ENCODE measurements around the gene GLT6D1.
"Not testable (repeated sequence)": the region's sequence is repeated elsewhere in the genome, so short reads cannot be mapped to it uniquely, and the experiment has no call there.

Gene GLT6D1

GRCh38 chr9:135641047-135641446 is 1.7 kb upstream of the GLT6D1 start:
- no peaks in the 10 kb centered on the region for H3K36me3 ChIP-seq (replicated peaks in 1 of 2; ENCODE audit: control insufficient read depth in 2 of 2, insufficient read depth in 2 of 2, low read length in 2 of 2)
- H3K27ac ChIP-seq (replicated peaks; ENCODE audit: low read length): no peak overlapping the region
- no peaks in the 10 kb centered on the region for H3K4me1 ChIP-seq (ENCODE audit: control insufficient read depth in 2 of 2, insufficient read depth in 1 of 2, low read depth in 1 of 2, low read length in 2 of 2)
- H3K4ac ChIP-seq (ENCODE audit: low read length): no peak overlapping the region
- H3K23ac ChIP-seq (ENCODE audit: low read depth, low read length, poor library complexity): no peak overlapping the region
- no peak overlapping the region for H4K8ac ChIP-seq (ENCODE audit: low read depth, low read length)
- H3K27me3 ChIP-seq (ENCODE audit: control insufficient read depth in 3 of 3, insufficient read depth in 3 of 3, low read depth in 1 of 3, low read length in 3 of 3): no peaks in the 10 kb centered on the region
- no peak overlapping the region for H3K14ac ChIP-seq (ENCODE audit: low read length)
- no CpG with 5 or more reads among the region's 7 CpGs for WGBS, 2 donors (ENCODE audit: extremely low coverage in 2 of 2, insufficient read length in 2 of 2, insufficient replicate concordance in 1 of 2)
- H3K9me3 ChIP-seq (replicated peaks in 1 of 2; ENCODE audit: control insufficient read depth in 2 of 2, insufficient read depth in 1 of 2, low read depth in 1 of 2, low read length in 2 of 2): peaks cover 12 to 15% of the 10 kb centered on the region in 2 donors
- H2AK5ac ChIP-seq (ENCODE audit: low read depth, low read length): no peak overlapping the region
- H3K4me3 ChIP-seq (ENCODE audit: low read length in 2 of 2): no peak overlapping the region
- H2BK5ac ChIP-seq (ENCODE audit: low read length): no peak overlapping the region
- no peak overlapping the region for H2AFZ ChIP-seq (ENCODE audit: low read length)
- H3K4me2 ChIP-seq (ENCODE audit: insufficient read depth, low read length, poor library complexity, severe bottlenecking): no peak overlapping the region
- H3K18ac ChIP-seq (ENCODE audit: low read length): no peak overlapping the region
- no peak overlapping the region for H2BK120ac ChIP-seq (ENCODE audit: low read depth, low read length)
- H4K91ac ChIP-seq (ENCODE audit: low read depth, low read length, poor library complexity): no peak overlapping the region
- no peak for DNase-seq (ENCODE audit: low spot score)
- no peak overlapping the region for H2BK15ac ChIP-seq (ENCODE audit: low read length)
- H3K9ac ChIP-seq (ENCODE audit: low read depth, low read length, poor library complexity): no peak overlapping the region
- no peak overlapping the region for H2BK12ac ChIP-seq (ENCODE audit: low read length)
- H3K79me1 ChIP-seq (ENCODE audit: low read depth, low read length): no peaks in the 10 kb centered on the region

GRCh38 chr9:135636930-135637530 is 2.3 kb downstream of the GLT6D1 start:
- not testable (repeated sequence) for H4K8ac ChIP-seq (ENCODE audit: low read depth, low read length); H3K4me1 ChIP-seq (ENCODE audit: control insufficient read depth in 2 of 2, insufficient read depth in 1 of 2, low read depth in 1 of 2, low read length in 2 of 2); H2BK12ac ChIP-seq (ENCODE audit: low read length); DNase-seq (ENCODE audit: low spot score); H2AK5ac ChIP-seq (ENCODE audit: low read depth, low read length); H3K4me2 ChIP-seq (ENCODE audit: insufficient read depth, low read length, poor library complexity, severe bottlenecking); H2AFZ ChIP-seq (ENCODE audit: low read length); H3K9me3 ChIP-seq (replicated peaks in 1 of 2; ENCODE audit: control insufficient read depth in 2 of 2, insufficient read depth in 1 of 2, low read depth in 1 of 2, low read length in 2 of 2); H3K4me3 ChIP-seq (ENCODE audit: low read length in 2 of 2); H2BK15ac ChIP-seq (ENCODE audit: low read length); H3K27ac ChIP-seq (replicated peaks; ENCODE audit: low read length); H2BK5ac ChIP-seq (ENCODE audit: low read length); H2BK120ac ChIP-seq (ENCODE audit: low read depth, low read length); H3K9ac ChIP-seq (ENCODE audit: low read depth, low read length, poor library complexity); H3K18ac ChIP-seq (ENCODE audit: low read length); H4K91ac ChIP-seq (ENCODE audit: low read depth, low read length, poor library complexity); H3K27me3 ChIP-seq (ENCODE audit: control insufficient read depth in 3 of 3, insufficient read depth in 3 of 3, low read depth in 1 of 3, low read length in 3 of 3); H3K79me1 ChIP-seq (ENCODE audit: low read depth, low read length); H3K23ac ChIP-seq (ENCODE audit: low read depth, low read length, poor library complexity); H3K4ac ChIP-seq (ENCODE audit: low read length); H3K14ac ChIP-seq (ENCODE audit: low read length); H3K36me3 ChIP-seq (replicated peaks in 1 of 2; ENCODE audit: control insufficient read depth in 2 of 2, insufficient read depth in 2 of 2, low read length in 2 of 2)
- no CpG with 5 or more reads among the region's 7 CpGs for WGBS, 2 donors (ENCODE audit: extremely low coverage in 2 of 2, insufficient read length in 2 of 2, insufficient replicate concordance in 1 of 2)

- H3K4me1 ChIP-seq (ENCODE audit: control insufficient read depth in 2 of 2, insufficient read depth in 1 of 2, low read depth in 1 of 2, low read length in 2 of 2): no peaks in the 10 kb centered on the region
- no peak overlapping the region for H2AFZ ChIP-seq (ENCODE audit: low read length)
- H3K27me3 ChIP-seq (ENCODE audit: control insufficient read depth in 3 of 3, insufficient read depth in 3 of 3, low read depth in 1 of 3, low read length in 3 of 3): no peaks in the 10 kb centered on the region
- no peaks in the 10 kb centered on the region for H3K36me3 ChIP-seq (replicated peaks in 1 of 2; ENCODE audit: control insufficient read depth in 2 of 2, insufficient read depth in 2 of 2, low read length in 2 of 2)
- H4K91ac ChIP-seq (ENCODE audit: low read depth, low read length, poor library complexity): no peak overlapping the region
- no peak overlapping the region for H3K23ac ChIP-seq (ENCODE audit: low read depth, low read length, poor library complexity)
- H4K8ac ChIP-seq (ENCODE audit: low read depth, low read length): peak overlapping the region; percentile 48
- no peak overlapping the region for H3K4ac ChIP-seq (ENCODE audit: low read length)
- H3K9ac ChIP-seq (ENCODE audit: low read depth, low read length, poor library complexity): peak overlapping the region; percentile 50
- H3K9me3 ChIP-seq (replicated peaks in 1 of 2; ENCODE audit: control insufficient read depth in 2 of 2, insufficient read depth in 1 of 2, low read depth in 1 of 2, low read length in 2 of 2): peaks cover 0 to 6% of the 10 kb centered on the region in 2 donors
- no peak overlapping the region for H3K4me3 ChIP-seq (ENCODE audit: low read length in 2 of 2)
- H2BK12ac ChIP-seq (ENCODE audit: low read length): no peak overlapping the region
- no CpG with 5 or more reads among the region's 10 CpGs for WGBS, 2 donors (ENCODE audit: extremely low coverage in 2 of 2, insufficient read length in 2 of 2, insufficient replicate concordance in 1 of 2)
- no peak overlapping the region for H2BK5ac ChIP-seq (ENCODE audit: low read length)
- no peak overlapping the region for H2BK120ac ChIP-seq (ENCODE audit: low read depth, low read length)
- H2BK15ac ChIP-seq (ENCODE audit: low read length): no peak overlapping the region
- H2AK5ac ChIP-seq (ENCODE audit: low read depth, low read length): no peak overlapping the region
- H3K27ac ChIP-seq (replicated peaks; ENCODE audit: low read length): no peak overlapping the region
- no peaks in the 10 kb centered on the region for H3K79me1 ChIP-seq (ENCODE audit: low read depth, low read length)
- no peak overlapping the region for H3K4me2 ChIP-seq (ENCODE audit: insufficient read depth, low read length, poor library complexity, severe bottlenecking)
- no peak for DNase-seq (ENCODE audit: low spot score)
- H3K18ac ChIP-seq (ENCODE audit: low read length): no peak overlapping the region
- H3K14ac ChIP-seq (ENCODE audit: low read length): no peak overlapping the region
Observed at GRCh38 chr9:135632841-135633240, 6.5 kb downstream of the GLT6D1 start.

DNA sequence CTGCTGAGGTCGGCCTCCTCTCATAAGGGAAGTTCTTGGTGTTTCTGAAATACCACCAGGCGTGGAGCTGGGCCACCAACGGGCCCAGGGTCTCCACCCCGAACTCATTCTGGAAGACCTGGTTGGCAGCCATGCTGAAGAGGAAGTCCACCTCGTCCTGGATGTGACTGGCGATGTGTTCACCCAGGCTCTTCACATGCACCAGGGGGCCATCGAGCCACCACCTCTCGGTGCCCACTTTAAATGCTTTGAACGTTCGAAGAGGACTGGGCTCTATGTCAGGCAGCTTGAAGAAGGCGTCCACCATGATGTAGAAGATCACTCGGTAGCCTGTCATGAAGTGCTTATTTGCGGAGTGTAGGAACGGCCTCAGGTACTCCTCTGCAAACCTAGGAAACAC is 15.1 kb downstream of the GLT6D1 start:
- Histone ChIP-seq H3K23ac (ENCODE audit: low read depth, low read length, poor library complexity) (no peak overlapping the region), H3K9me3 (replicated peaks in 1 of 2; ENCODE audit: control insufficient read depth in 2 of 2, insufficient read depth in 1 of 2, low read depth in 1 of 2, low read length in 2 of 2) (no peaks in the 10 kb centered on the region), H2AFZ (ENCODE audit: low read length) (no peak overlapping the region), H3K4ac (ENCODE audit: low read length) (no peak overlapping the region), H3K36me3 (replicated peaks in 1 of 2; ENCODE audit: control insufficient read depth in 2 of 2, insufficient read depth in 2 of 2, low read length in 2 of 2) (no peaks in the 10 kb centered on the region), H2AK5ac (ENCODE audit: low read depth, low read length) (no peak overlapping the region), H3K4me3 (ENCODE audit: low read length in 2 of 2) (no peak overlapping the region), H2BK12ac (ENCODE audit: low read length) (no peak overlapping the region), H3K27me3 (ENCODE audit: control insufficient read depth in 3 of 3, insufficient read depth in 3 of 3, low read depth in 1 of 3, low read length in 3 of 3) (peaks cover 0 to 23% (median 0%) of the 10 kb centered on the region in 3 experiments), H3K4me2 (ENCODE audit: insufficient read depth, low read length, poor library complexity, severe bottlenecking) (no peak overlapping the region), H3K14ac (ENCODE audit: low read length) (no peak overlapping the region), H2BK5ac (ENCODE audit: low read length) (no peak overlapping the region), H2BK15ac (ENCODE audit: low read length) (no peak overlapping the region), H3K79me1 (ENCODE audit: low read depth, low read length) (no peaks in the 10 kb centered on the region), H2BK120ac (ENCODE audit: low read depth, low read length) (no peak overlapping the region), H4K91ac (ENCODE audit: low read depth, low read length, poor library complexity) (no peak overlapping the region), H4K8ac (ENCODE audit: low read depth, low read length) (no peak overlapping the region), H3K18ac (ENCODE audit: low read length) (no peak overlapping the region), H3K9ac (ENCODE audit: low read depth, low read length, poor library complexity) (no peak overlapping the region), H3K4me1 (ENCODE audit: control insufficient read depth in 2 of 2, insufficient read depth in 1 of 2, low read depth in 1 of 2, low read length in 2 of 2) (no peaks in the 10 kb centered on the region), H3K27ac (replicated peaks; ENCODE audit: low read length) (no peak overlapping the region)
- WGBS, 2 donors (ENCODE audit: extremely low coverage in 2 of 2, insufficient read length in 2 of 2, insufficient replicate concordance in 1 of 2): no CpG with 5 or more reads among the region's 14 CpGs
- DNase-seq (ENCODE audit: low spot score): no peak
